Activated naive CD4-positive, alpha-beta T cell treated with anti-CD3 and anti-CD28 coated beads, Interleukin-2, amount 50 U/mL, for 72 hours (primary cell): ENCODE results near the gene HNRNPD. TPM values are rescaled to one million over a fixed set of nuclear protein-coding genes. Genes with fewer than 3 reads are reported as not detected.
"Not testable (repeated sequence)": the region's sequence is repeated elsewhere in the genome, so short reads cannot be mapped to it uniquely, and the experiment has no call there.

Experiments used
- ATAC-seq, 2 donors: fragments of 150-1000 bp; cut with Tn5 transposase; 2 replicates each; pipeline ENCODE4 v1.10.0; 2021; ENCODE audit warnings: mild to moderate bottlenecking in 2 of 2, moderate library complexity in 2 of 2
- DNase-seq, 2 donors: peaks; one replicate each; pipeline ENCODE4 v3.0.0; 2021 to 2022; ENCODE audit warnings: low spot score in 2 of 2
- H3K27ac Mint-ChIP-seq, 2 donors: one replicate each; pipeline ENCODE4 v1.8.0; 2022; ENCODE audit warnings: mild to moderate bottlenecking in 2 of 2, mixed read lengths in 2 of 2
- H3K36me3 Mint-ChIP-seq, 2 donors: one replicate each; pipeline ENCODE4 v1.8.0; 2022; ENCODE audit warnings: mixed read lengths in 2 of 2
- H3K9me3 Mint-ChIP-seq, 2 donors: one replicate each; pipeline ENCODE4 v1.8.0; 2022; ENCODE audit warnings: mixed read lengths in 2 of 2
- total RNA-seq, 2 donors: library from RNA; stranded (reverse); gene quantifications; one replicate each; pipeline ENCODE4 v1.2.3, GENCODE V29; 2022

The HNRNPD gene
- total RNA-seq, 2 donors from 2014 or later: 260 to 462 TPM

- Mint-ChIP-seq H3K36me3 (peaks cover 28 to 72% of the 10 kb centered on the region in 2 donors), H3K27ac (no peak overlapping the region), H3K9me3 (no peaks in the 10 kb centered on the region)
- ATAC-seq (no peak), DNase-seq (no peak)
Observed at GRCh38 chr4:82354788-82355187, 19.0 kb downstream of the HNRNPD start.

DNA sequence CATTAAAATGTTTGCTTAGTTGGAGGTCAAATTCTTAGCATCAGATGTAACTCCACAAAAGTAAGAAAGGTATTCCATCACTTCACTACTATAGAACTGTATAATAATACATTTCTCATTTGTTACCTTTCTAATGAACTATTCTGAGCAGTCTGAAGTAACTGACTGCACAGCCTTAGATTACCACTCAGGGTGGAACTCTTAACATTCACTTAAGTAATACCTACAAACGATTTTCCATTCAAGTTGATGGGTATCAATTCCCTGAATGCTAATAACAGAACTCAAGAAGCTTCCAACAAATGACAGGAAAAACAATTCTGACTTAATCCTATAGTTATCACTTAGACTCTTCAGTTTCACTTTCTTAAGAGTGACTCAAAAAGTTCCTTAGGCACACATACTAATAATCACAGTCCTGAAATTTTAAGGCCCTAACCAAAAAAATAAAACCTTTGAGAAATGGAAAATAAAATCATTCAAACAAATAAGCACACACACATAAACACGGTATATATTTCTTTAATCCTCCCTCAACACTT is 20.9 kb downstream of the HNRNPD start:
- no peak for DNase-seq
- peaks cover 15 to 68% of the 10 kb centered on the region in 2 donors for H3K36me3 Mint-ChIP-seq
- peak; percentile 82 to 89 for ATAC-seq
- H3K27ac Mint-ChIP-seq: peak overlapping the region; percentile 82 to 97
- no peaks in the 10 kb centered on the region for H3K9me3 Mint-ChIP-seq

- no peaks in the 10 kb centered on the region for H3K9me3 Mint-ChIP-seq
- H3K27ac Mint-ChIP-seq: peak overlapping the region; percentile 82 to 97
- ATAC-seq (no peak), DNase-seq (no peak)
- H3K36me3 Mint-ChIP-seq: peaks cover 15 to 62% of the 10 kb centered on the region in 2 donors
Observed at GRCh38 chr4:82352118-82352824, 21.5 kb downstream of the HNRNPD start.

DNA sequence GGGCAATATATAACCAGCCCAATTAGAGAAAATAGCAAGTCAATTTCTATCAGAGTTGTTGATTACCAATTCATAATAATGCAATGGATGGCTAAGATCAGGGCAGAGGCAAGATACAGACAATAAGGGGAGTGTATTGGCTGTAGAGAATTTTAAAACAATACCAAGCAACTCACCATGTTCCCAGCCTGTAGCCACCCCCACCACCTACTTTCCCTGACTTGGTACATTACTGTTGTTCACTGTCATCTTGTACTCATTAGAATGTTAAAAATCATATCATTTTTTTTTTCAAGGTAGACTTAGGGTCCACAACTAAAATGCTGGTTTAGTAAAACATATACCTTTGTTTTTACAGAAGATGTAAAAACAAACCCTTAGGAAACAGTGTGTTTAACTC is 27.7 kb downstream of the HNRNPD start:
- no peak for ATAC-seq
- Mint-ChIP-seq H3K36me3 (peaks cover 0 to 22% of the 10 kb centered on the region in 2 donors), H3K9me3 (no peaks in the 10 kb centered on the region), H3K27ac (no peak overlapping the region)
- DNase-seq: no peak

GRCh38 chr4:82335043-82335442 is 38.7 kb downstream of the HNRNPD start:
- ATAC-seq: no peak
- no peak overlapping the region for H3K27ac Mint-ChIP-seq
- H3K9me3 Mint-ChIP-seq: peaks cover 5% of the 10 kb centered on the region in 2 donors
- H3K36me3 Mint-ChIP-seq: peaks cover 6 to 14% of the 10 kb centered on the region in 2 donors
- DNase-seq: no peak

GRCh38 chr4:82333641-82334040 is 40.1 kb downstream of the HNRNPD start:
- DNase-seq, ATAC-seq, H3K9me3 Mint-ChIP-seq, H3K27ac Mint-ChIP-seq: not testable (repeated sequence)
- H3K36me3 Mint-ChIP-seq: peaks cover 6 to 11% of the 10 kb centered on the region in 2 donors

DNA sequence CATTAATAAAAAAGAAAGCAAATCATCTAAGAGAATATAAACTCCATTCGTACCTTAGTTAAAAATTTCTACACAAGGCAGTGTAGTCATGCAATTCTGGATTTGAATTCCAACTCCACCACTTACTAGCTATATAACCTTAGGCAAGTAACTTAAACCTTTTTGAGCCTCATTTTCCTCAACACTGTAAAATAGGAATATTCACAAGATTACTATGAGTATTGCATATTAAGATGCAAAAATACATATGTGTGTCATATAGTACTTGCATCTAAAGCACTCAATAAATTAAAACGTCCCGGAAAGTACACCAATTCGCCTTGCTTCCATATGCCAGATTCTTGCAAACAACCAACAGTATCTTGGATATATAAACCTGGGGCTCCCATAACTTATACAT is 42.0 kb downstream of the HNRNPD start:
- DNase-seq (no peak), ATAC-seq (no peak)
- Mint-ChIP-seq H3K9me3 (peaks cover 5% of the 10 kb centered on the region in 2 donors), H3K36me3 (peaks cover 0 to 9% of the 10 kb centered on the region in 2 donors), H3K27ac (no peak overlapping the region)

DNA sequence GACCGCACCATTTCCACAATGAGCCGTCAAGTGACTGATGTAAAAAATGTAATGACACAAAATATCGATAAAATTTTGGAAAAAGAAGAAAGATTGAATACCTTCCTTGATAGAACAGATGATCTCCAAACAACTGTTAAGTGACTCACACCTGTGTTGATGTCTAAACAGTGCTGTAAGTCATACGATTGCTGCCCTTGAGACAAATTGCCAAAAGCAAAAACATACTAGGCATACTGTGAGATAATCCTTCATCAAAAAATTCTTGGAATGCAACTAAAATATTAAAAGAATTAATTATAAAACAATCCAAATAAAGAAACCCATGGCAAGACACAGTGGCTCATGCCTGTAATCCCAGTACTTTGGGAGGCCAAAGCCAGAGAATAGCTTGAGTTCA is 53.4 kb downstream of the HNRNPD start:
- Mint-ChIP-seq H3K27ac (no peak overlapping the region), H3K9me3 (peaks cover 6% of the 10 kb centered on the region in 2 donors), H3K36me3 (peaks cover 0 to 6% of the 10 kb centered on the region in 2 donors)
- ATAC-seq (no peak), DNase-seq (no peak)

DNA sequence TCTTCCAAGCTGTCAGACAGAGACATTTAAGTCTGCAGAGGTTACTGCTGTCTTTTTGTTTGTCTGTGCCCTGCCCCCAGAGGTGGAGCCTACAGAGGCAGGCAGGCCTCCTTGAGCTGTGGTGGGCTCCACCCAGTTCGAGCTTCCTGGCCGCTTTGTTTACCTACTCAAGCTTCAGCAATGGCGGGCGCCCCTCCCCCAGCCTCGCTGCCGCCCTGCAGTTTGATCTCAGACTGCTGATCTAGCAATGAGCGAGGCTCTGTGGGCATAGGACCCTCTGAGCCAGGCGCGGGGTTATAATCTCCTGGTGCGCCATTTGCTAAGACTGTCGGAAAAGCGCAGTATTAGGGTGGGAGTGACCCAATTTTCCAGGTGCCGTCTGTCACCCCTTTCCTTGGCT is 70.7 kb downstream of the HNRNPD start:
- H3K27ac Mint-ChIP-seq, H3K36me3 Mint-ChIP-seq, H3K9me3 Mint-ChIP-seq, ATAC-seq, DNase-seq: not testable (repeated sequence)

Other genes with a start within 250 kb of the HNRNPD start
- 100 to 1,000 TPM; 166 to 309 TPM for gene HNRNPDL, start 56.5 kb upstream of the HNRNPD start, total RNA-seq
- gene ENOPH1, start 56.6 kb upstream of the HNRNPD start, total RNA-seq: 10 to 100 TPM; 43.7 to 62.2 TPM
- gene TMEM150C, start 188.0 kb upstream of the HNRNPD start, total RNA-seq: not detected